GM23248 (cell line): ENCODE data around the gene RNASEH2B.

Experiments used
- EZH2 ChIP-seq: fragments of 200-600 bp; sonication (generic); IDR thresholded peaks from 2 replicates; pipeline ENCODE4 v1.6.1; 2018; ENCODE audit warnings: antibody characterized with exemption, mild to moderate bottlenecking; ENCODE audit not compliant: insufficient read depth, poor library complexity, severe bottlenecking
- EZH2phosphoT487 ChIP-seq: fragments of 200-600 bp; sonication (generic); IDR thresholded peaks from 2 replicates; pipeline ENCODE4 v1.6.1; 2018; ENCODE audit warnings: antibody characterized with exemption, moderate library complexity, mild to moderate bottlenecking, low read depth; ENCODE audit not compliant: insufficient read depth

DNA sequence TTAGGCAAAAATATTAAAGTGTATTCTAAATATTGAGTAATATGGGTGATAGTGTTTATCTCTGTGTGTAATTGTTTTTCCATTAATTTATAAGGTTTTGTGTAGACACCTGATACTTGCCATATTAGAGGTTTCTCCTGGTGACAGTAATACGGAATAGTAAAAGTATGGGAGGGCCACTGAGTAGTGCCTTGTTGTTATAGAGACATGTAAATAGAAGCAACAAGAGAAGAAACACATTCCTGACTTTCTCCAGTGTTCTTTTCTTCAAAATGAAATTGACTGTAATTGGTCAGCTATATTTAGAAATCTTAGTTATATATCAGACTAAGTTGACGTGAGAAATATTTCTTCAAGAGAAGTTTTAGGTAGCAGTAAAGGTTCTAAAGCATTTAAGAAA is 18.5 kb downstream of the RNASEH2B start:
- TF ChIP-seq EZH2phosphoT487 (no peak), EZH2 (no peak)
